Progenitor cell of endocrine pancreas (in vitro differentiated cells): ENCODE results near the gene GAB2. TPM values are rescaled to one million over a fixed set of nuclear protein-coding genes. Genes with fewer than 3 reads are reported as not detected.

Experiments used
- DNase-seq: peaks from one replicate; pipeline ENCODE4 v3.0.0; 2021; ENCODE audit warnings: low spot score; ENCODE audit not compliant: unreplicated experiment
- H3K27ac Mint-ChIP-seq: 2 replicates; pipeline ENCODE4 v1.8.0; 2021; ENCODE audit warnings: mild to moderate bottlenecking, moderate library complexity, mixed read lengths
- H3K27me3 Mint-ChIP-seq: 2 replicates; pipeline ENCODE4 v1.8.0; 2021; ENCODE audit warnings: mixed read lengths
- H3K36me3 Mint-ChIP-seq: 2 replicates; pipeline ENCODE4 v1.8.0; 2022; ENCODE audit warnings: mixed read lengths; ENCODE audit not compliant: insufficient read depth
- H3K4me1 Mint-ChIP-seq: 2 replicates; pipeline ENCODE4 v1.8.0; 2021; ENCODE audit warnings: low read depth, mixed read lengths
- H3K4me3 Mint-ChIP-seq: 2 replicates; pipeline ENCODE4 v1.8.0; 2021; ENCODE audit warnings: low read depth, mild to moderate bottlenecking, moderate library complexity, mixed read lengths
- H3K9me3 Mint-ChIP-seq: 2 replicates; pipeline ENCODE4 v1.8.0; 2021; ENCODE audit warnings: low read depth, mixed read lengths
- total RNA-seq: library from RNA; stranded (reverse); gene quantifications from 2 replicates; pipeline ENCODE4 v1.2.1, GENCODE V29; 2021
- TF ChIP-seq, protein P1 (sequence below): fragments of 200-600 bp; sonication (generic); IDR thresholded peaks from one replicate; pipeline ENCODE4 v1.5.0; 2021; ENCODE audit warnings: antibody characterized with exemption, mild to moderate bottlenecking; ENCODE audit not compliant: unreplicated experiment

The GAB2 gene
- total RNA-seq, 1 donor from 2014 or later = 37.6 TPM

DNA sequence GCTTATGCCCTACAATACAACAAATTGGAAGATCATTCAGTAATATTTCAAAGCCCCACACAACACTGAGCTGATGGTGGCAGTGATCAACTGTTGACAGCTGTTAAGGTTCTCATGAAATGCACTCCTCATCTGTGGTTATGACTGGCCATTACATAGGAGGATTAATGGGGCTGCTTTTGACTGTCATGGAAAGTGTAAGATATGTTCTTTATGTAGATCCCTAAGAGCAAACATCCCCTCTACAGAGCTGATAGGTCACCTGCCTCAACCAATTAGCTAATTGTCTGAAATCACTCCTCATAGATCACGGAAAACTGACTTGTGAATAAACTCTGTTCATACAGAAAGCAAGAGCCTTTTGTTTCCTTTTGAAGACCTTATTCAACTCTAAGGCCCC is 78.1 kb downstream of the GAB2 start:
- no peak for DNase-seq
- Mint-ChIP-seq H3K4me1 (peaks cover 34% of the 10 kb centered on the region), H3K4me3 (no peak overlapping the region), H3K9me3 (peaks cover 14% of the 10 kb centered on the region), H3K27me3 (no peaks in the 10 kb centered on the region), H3K36me3 (peaks cover 12% of the 10 kb centered on the region), H3K27ac (peak overlapping the region; percentile 62)
- TF ChIP-seq, protein P1, sequence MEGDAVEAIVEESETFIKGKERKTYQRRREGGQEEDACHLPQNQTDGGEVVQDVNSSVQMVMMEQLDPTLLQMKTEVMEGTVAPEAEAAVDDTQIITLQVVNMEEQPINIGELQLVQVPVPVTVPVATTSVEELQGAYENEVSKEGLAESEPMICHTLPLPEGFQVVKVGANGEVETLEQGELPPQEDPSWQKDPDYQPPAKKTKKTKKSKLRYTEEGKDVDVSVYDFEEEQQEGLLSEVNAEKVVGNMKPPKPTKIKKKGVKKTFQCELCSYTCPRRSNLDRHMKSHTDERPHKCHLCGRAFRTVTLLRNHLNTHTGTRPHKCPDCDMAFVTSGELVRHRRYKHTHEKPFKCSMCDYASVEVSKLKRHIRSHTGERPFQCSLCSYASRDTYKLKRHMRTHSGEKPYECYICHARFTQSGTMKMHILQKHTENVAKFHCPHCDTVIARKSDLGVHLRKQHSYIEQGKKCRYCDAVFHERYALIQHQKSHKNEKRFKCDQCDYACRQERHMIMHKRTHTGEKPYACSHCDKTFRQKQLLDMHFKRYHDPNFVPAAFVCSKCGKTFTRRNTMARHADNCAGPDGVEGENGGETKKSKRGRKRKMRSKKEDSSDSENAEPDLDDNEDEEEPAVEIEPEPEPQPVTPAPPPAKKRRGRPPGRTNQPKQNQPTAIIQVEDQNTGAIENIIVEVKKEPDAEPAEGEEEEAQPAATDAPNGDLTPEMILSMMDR = no peak

GRCh38 chr11:78338702-78339101 is 78.9 kb downstream of the GAB2 start:
- H3K4me1 Mint-ChIP-seq = peaks cover 29% of the 10 kb centered on the region
- no peak overlapping the region for H3K4me3 Mint-ChIP-seq
- no peak for DNase-seq
- peaks cover 12% of the 10 kb centered on the region for H3K36me3 Mint-ChIP-seq
- TF ChIP-seq, protein P1 = no peak
- H3K27ac Mint-ChIP-seq = no peak overlapping the region
- H3K27me3 Mint-ChIP-seq = no peaks in the 10 kb centered on the region
- H3K9me3 Mint-ChIP-seq = peaks cover 14% of the 10 kb centered on the region

DNA sequence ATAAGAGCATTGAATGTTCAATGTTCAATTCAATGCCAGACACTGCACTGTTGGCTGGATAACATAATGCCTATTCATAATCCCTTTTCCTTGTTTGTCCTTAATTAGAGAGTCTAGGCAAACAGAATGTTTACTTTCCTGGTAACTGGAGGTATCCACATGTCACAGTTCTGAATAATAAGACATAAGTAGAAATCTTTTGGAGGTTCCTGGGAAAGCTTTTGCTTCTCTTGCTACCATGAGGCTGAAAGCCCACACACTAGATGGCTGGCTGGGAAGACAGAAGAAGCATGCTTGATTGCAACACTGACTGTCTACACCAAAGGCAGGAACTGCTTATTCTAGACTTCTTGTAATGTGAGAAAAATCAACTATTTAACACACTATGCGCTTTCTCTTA is 79.5 kb downstream of the GAB2 start:
- no peaks in the 10 kb centered on the region for H3K27me3 Mint-ChIP-seq
- H3K27ac Mint-ChIP-seq = no peak overlapping the region
- TF ChIP-seq, protein P1 = no peak
- H3K36me3 Mint-ChIP-seq = peaks cover 12% of the 10 kb centered on the region
- DNase-seq = no peak
- no peak overlapping the region for H3K4me3 Mint-ChIP-seq
- H3K9me3 Mint-ChIP-seq = peaks cover 14% of the 10 kb centered on the region
- peaks cover 28% of the 10 kb centered on the region for H3K4me1 Mint-ChIP-seq

DNA sequence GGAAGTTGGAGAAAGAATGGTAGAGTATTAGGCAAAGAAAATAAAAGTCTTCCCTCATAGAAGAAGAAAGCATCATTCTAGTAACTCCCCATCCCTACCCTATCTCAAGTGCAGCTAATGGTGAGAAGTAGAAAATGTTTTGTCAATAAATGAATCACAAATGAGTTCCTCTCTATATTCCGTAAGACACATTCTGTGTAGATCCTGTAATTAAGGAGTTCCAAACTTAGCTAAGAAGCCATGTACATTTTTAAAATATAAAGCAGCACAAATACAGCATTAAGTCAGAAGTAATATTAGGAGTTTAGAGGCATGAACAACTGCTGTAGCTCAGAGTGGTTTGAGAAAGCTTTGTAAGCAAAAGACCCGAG is 80.1 kb downstream of the GAB2 start:
- peaks cover 12% of the 10 kb centered on the region for H3K36me3 Mint-ChIP-seq
- no peak overlapping the region for H3K27ac Mint-ChIP-seq
- TF ChIP-seq, protein P1 = no peak
- DNase-seq = no peak
- H3K4me1 Mint-ChIP-seq = peaks cover 31% of the 10 kb centered on the region
- H3K27me3 Mint-ChIP-seq = no peaks in the 10 kb centered on the region
- H3K9me3 Mint-ChIP-seq = peaks cover 14% of the 10 kb centered on the region
- no peak overlapping the region for H3K4me3 Mint-ChIP-seq

DNA sequence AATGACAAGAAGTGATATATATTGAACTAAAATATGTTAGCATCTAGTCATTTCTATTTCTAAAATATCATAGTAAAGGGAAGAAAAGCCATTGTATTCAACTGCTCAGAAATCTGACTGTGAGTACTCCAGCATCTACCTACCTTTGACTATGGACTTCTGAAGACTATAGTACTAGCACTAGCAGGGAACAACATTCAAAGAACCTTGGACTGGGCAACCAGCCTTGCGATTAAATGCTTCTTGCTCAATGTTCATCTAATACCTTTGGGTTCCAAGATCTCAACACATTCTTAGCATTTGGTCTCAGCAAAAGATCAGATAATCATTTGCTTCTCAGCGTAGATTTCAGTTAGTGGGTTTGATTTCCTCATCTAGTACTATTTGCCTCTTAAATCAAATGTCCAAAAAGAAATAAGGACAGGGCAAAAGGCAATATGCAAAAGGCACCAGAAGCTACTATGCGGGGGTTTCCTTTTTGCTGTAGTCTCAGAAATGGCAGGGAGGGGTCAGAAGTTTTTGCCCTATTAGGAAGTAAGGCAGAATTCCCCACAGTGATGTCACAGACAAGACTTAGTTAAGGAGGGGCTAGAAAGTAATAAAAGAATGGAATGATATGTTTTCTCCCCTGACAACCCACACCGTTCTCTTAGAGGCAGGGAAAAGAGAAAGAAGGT is 80.6 kb downstream of the GAB2 start:
- no peak for DNase-seq
- H3K36me3 Mint-ChIP-seq = peaks cover 11% of the 10 kb centered on the region
- no peak overlapping the region for H3K27ac Mint-ChIP-seq
- no peak overlapping the region for H3K4me3 Mint-ChIP-seq
- H3K27me3 Mint-ChIP-seq = no peaks in the 10 kb centered on the region
- TF ChIP-seq, protein P1 = no peak
- H3K4me1 Mint-ChIP-seq = peaks cover 33% of the 10 kb centered on the region
- H3K9me3 Mint-ChIP-seq = peaks cover 13% of the 10 kb centered on the region
